ENCODE measurements around the gene ANKS1A.
"Not testable (repeated sequence)": the region's sequence is repeated elsewhere in the genome, so short reads cannot be mapped to it uniquely, and the experiment has no call there.

The ANKS1A gene

GRCh38 chr6:34924831-34925625 is 36.0 kb downstream of the ANKS1A start:
- DNase-seq: no peak

DNA sequence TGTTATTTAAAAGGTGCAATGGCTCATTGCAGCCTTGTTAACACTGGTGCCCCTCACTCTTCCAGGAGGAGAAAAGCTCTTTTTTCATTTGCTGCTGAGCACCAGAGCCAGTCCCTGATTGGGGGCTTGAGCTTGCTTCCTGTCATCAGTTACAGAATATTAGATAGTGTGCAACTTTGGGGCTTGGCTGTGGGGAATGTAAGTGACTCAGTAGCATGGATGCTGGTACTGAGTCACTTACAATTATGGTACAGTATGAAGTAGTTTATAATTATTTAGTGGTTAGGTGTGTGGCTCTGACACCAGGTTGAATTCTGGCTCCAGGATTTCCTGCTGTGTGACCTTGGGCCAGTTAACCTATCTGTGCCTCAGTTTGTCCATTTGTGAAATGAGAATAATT is 37.6 kb downstream of the ANKS1A start:
- no peak for DNase-seq

DNA sequence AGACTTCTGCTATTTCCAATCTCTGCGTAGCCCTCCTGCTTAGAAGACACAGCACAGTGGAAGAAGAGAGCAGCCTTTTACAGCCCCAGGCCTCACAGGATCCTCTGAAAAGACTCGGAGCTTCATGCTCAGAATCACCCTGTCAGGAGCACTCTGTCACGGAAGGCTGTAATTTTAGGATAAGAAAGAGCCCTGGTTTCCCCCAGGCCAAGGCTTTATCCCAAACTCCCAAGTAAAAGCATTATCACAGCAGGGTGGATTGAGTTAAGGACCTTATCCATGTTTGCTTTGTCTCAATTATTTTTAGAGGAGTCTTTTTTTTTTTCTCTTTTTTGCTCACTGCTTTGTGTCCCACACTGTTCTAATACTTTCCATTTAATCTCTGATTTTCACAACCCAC is 39.2 kb downstream of the ANKS1A start:
- no peak for DNase-seq

DNA sequence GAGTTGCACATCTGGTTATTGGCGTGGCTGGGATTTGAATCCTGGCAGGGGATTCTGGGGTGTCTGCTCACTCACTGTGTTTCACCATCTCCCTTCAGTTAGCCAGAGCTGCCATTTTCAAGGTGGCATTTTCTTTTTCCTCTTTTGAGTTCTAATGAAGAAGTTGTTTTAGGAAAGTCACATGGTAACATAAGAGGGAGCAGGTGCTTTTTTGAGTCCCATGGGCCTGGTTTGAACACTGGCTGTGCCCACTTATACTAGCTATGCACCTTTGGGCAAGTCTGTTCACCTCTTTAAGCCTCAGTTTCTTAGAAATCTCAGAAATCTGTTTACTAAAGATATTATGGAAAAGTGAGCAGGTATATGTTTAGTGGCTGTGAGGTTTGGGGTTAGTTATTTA is 39.6 kb downstream of the ANKS1A start:
- DNase-seq: no peak

GRCh38 chr6:34929241-34929978 is 40.4 kb downstream of the ANKS1A start:
- no peak for DNase-seq

DNA sequence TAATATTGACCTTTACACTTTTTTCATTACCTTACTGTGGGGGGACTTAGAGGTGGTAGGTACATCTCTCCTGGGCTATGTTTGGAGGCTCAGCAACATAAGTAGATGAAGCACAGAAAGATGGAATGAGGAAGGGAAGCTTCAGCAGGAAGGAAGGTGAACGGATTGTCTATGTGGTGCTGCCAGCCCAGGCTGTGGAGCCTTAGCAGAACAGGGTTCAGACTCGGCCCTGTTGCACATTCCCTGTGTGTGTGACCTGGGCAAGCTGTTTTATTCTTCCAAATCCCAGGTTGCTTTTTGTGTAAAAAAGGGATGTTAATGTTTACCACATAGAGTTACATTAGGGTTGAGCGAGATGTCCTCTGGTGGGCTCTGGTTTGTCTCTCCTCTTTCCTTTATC is 41.2 kb downstream of the ANKS1A start:
- no peak for DNase-seq

GRCh38 chr6:34932202-34932601 is 43.1 kb downstream of the ANKS1A start:
- not testable (repeated sequence) for DNase-seq

GRCh38 chr6:34934516-34934915 is 45.5 kb downstream of the ANKS1A start:
- DNase-seq: peak; percentile 33

DNA sequence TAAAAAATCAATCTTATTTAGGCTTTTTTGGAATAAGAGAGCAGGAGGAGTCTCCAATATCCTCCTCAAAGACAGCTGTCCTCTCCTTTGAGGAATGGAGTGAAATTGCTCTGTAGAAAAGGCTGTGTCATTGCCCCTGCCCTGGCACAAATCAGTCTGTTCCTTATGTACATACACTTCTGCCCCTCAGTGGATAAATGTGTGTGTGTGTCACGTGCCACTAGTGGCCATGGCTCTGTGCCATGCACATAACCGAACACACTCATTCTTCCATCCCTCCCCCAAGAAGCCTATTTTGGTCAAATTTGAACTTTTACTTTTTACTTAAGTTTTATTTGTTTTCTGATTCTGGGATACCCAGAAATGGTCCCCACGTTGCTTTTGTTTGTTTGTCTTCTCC is 49.2 kb downstream of the ANKS1A start:
- peak; percentile 58 for DNase-seq

GRCh38 chr6:34940030-34940434 is 51.0 kb downstream of the ANKS1A start:
- no peak for DNase-seq

GRCh38 chr6:34941421-34941820 is 52.4 kb downstream of the ANKS1A start:
- no peak for DNase-seq

DNA sequence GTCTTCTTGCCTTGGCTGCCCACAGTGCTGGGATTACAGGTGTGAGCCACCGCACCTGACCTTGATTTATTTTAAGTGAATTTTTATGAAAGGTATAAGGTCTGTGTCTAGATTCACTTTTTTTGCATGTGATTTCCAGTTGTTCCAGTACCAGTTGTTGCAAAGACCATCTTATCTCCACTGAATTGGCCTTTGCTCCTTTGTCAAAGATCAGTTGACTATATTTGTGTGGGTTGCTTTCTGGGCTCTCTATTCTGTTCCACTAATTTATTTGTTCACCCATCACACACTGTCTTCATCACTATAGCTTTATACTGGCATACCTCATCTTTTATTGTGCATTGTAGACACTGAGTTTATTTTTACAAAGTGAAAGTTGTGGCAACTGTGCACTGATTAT is 56.3 kb downstream of the ANKS1A start:
- no peak for DNase-seq

- no peak for DNase-seq
Measured at GRCh38 chr6:34947561-34947960, 58.5 kb downstream of the ANKS1A start.

GRCh38 chr6:34949636-34950035 is 60.6 kb downstream of the ANKS1A start:
- no peak for DNase-seq

DNA sequence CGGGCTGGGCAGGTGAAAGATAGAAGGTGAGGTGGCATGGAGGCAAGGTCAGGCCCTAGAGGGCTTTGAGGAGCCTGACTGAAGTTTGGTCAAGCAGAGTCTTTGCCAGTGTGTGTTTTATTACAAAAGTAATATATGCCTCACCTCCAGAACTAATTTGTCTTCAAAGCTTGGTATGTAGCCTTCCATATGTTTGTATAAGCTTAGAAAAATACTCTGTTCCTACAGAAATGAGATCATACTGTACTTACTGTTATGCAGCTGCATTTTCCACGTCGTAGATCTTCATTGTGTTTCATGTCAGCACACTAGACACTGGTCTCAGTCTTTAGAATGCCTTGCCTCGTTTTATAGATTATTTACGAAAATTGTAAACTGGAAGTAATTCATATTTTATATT is 61.8 kb downstream of the ANKS1A start:
- no peak for DNase-seq

DNA sequence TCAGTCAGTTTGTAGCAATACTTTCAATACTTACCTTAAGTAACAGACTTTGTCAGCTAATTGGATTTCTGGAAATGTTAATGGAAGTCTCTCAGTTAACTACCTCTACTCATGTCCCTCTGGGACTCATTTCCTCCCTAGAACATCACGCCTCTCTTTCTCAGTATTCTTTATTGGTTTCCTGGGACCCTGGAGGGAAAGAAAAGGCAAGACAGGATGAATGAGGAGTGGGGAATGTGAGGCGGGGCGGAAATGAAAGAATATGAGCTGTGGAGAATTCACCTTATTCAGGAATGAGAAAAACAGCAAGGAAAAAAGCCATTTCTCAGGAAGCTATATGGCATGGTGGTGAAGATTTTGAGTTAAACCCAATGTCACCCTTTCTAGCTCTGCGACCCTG is 62.7 kb downstream of the ANKS1A start:
- no peak for DNase-seq

GRCh38 chr6:34953061-34954025 is 64.3 kb downstream of the ANKS1A start:
- DNase-seq: peak; percentile 66

- no peak for DNase-seq
Measured at GRCh38 chr6:34955442-34955841, 66.4 kb downstream of the ANKS1A start.

- DNase-seq: no peak
Measured at GRCh38 chr6:34957231-34957783, 68.3 kb downstream of the ANKS1A start.

- DNase-seq: no peak
Measured at GRCh38 chr6:34958734-34959133, 69.7 kb downstream of the ANKS1A start.

DNA sequence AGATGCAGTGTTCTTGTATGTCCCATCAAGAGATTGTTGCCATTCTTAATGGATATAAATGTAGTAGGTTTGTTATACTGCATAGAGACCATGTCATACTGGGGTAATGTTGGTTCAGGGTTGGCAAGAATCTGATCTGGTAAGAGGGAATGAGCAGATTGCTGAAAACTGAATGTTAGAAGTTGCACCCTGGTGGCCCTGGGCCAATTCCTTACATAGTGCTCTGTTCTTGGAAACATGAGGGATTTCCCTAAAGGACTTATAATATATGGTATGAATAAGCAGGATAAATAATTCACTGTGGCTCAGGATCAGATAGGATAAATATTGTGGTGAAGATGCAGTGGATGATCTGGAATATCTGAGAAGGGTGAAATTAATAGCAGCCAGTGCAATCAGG is 70.2 kb downstream of the ANKS1A start:
- no peak for DNase-seq

- DNase-seq: no peak
Measured at GRCh38 chr6:34961082-34961481, 72.0 kb downstream of the ANKS1A start.

- no peak for DNase-seq
Measured at GRCh38 chr6:34961574-34961973, 72.5 kb downstream of the ANKS1A start.
